Left lobe of liver (tissue), 2 donors: ENCODE results near the gene PPP1R15A. TPM values are rescaled to one million over a fixed set of nuclear protein-coding genes. Genes with fewer than 3 reads are reported as not detected.
"Not testable (repeated sequence)": the region's sequence is repeated elsewhere in the genome, so short reads cannot be mapped to it uniquely, and the experiment has no call there.

Experiments used
- ATAC-seq: fragments of 200-7000 bp; cut with Tn5 transposase; one replicate; pipeline ENCODE4 v1.9.1; 2020; ENCODE audit warnings: mild to moderate bottlenecking, moderate library complexity
- DNase-seq: peaks from one replicate; pipeline ENCODE4 v3.0.0-alpha.2; 2020; ENCODE audit warnings: low spot score
- total RNA-seq: library from RNA; stranded (reverse); gene quantifications from one replicate; pipeline ENCODE4 v1.2.1, GENCODE V29; 2021
- donor health status: DM: no; HTN: no; CAD: no; lungs with moderate emphysema.
- donor health status: DM: no; HTN: yes; CAD: no.

The PPP1R15A gene
- total RNA-seq, 1 donor from 2014 or later, result 5.7 TPM

- no peak for ATAC-seq
- DNase-seq, result no peak
These were observed 38.6 kb downstream of the PPP1R15A start for GRCh38 chr19:48910803-48911202.

GRCh38 chr19:48913114-48913889 is 41.1 kb downstream of the PPP1R15A start:
- ATAC-seq (no peak), DNase-seq (no peak)

- DNase-seq (no peak), ATAC-seq (no peak)
These were observed 42.0 kb downstream of the PPP1R15A start for GRCh38 chr19:48914181-48914580.

GRCh38 chr19:48915757-48916156 is 43.5 kb downstream of the PPP1R15A start:
- ATAC-seq, result no peak
- DNase-seq, result no peak

GRCh38 chr19:48918071-48918470 is 45.9 kb downstream of the PPP1R15A start:
- DNase-seq (no peak), ATAC-seq (no peak)

GRCh38 chr19:48918801-48919247 is 46.6 kb downstream of the PPP1R15A start:
- DNase-seq (no peak), ATAC-seq (peak; percentile 39)

- not testable (repeated sequence) for DNase-seq, ATAC-seq
These were observed 47.0 kb downstream of the PPP1R15A start for GRCh38 chr19:48919271-48919670.

GRCh38 chr19:48920949-48921348 is 48.7 kb downstream of the PPP1R15A start:
- no peak for DNase-seq
- ATAC-seq, result no peak

GRCh38 chr19:48921721-48922500 is 49.7 kb downstream of the PPP1R15A start:
- no peak for DNase-seq

GRCh38 chr19:48922548-48923490 is 50.6 kb downstream of the PPP1R15A start:
- no peak for DNase-seq
- no peak for ATAC-seq

More at GRCh38 chr19:48921721-48922500, 49.7 kb downstream of the PPP1R15A start:
- no peak for ATAC-seq

- no peak for ATAC-seq
- DNase-seq, result no peak
These were observed 53.1 kb downstream of the PPP1R15A start for GRCh38 chr19:48925240-48925843.

Other genes with a start within 250 kb of the PPP1R15A start
- 11.4 TPM for gene DBP, start 235.0 kb upstream of the PPP1R15A start, total RNA-seq
- gene CA11, start 226.2 kb upstream of the PPP1R15A start, total RNA-seq, result 1.7 TPM
- gene NTN5, start 199.4 kb upstream of the PPP1R15A start, total RNA-seq, result 0.28 TPM
- gene FUT2, start 176.4 kb upstream of the PPP1R15A start, total RNA-seq, result not detected
- gene MAMSTR, start 152.7 kb upstream of the PPP1R15A start, total RNA-seq, result 0.23 TPM
- 3.1 TPM for gene RASIP1, start 131.8 kb upstream of the PPP1R15A start, total RNA-seq
- gene IZUMO1, start 125.5 kb upstream of the PPP1R15A start, total RNA-seq, result not detected
- 0.43 TPM for gene FUT1, start 119.8 kb upstream of the PPP1R15A start, total RNA-seq
- 0.75 TPM for gene FGF21, start 116.9 kb upstream of the PPP1R15A start, total RNA-seq
- gene BCAT2, start 61.4 kb upstream of the PPP1R15A start, total RNA-seq, result 21.7 TPM
- 15.7 TPM for gene HSD17B14, start 35.9 kb upstream of the PPP1R15A start, total RNA-seq
- gene PLEKHA4, start 3.8 kb upstream of the PPP1R15A start, total RNA-seq, result 7.6 TPM
- gene TULP2, start 26.3 kb downstream of the PPP1R15A start, total RNA-seq, result not detected
- 300 TPM for gene NUCB1, start 27.9 kb downstream of the PPP1R15A start, total RNA-seq
- 0.23 TPM for gene DHDH, start 61.3 kb downstream of the PPP1R15A start, total RNA-seq
- 18.9 TPM for gene BAX, start 82.5 kb downstream of the PPP1R15A start, total RNA-seq
- 8,713 TPM for gene FTL, start 92.9 kb downstream of the PPP1R15A start, total RNA-seq
- gene GYS1, start 120.9 kb downstream of the PPP1R15A start, total RNA-seq, result 13.6 TPM
- gene RUVBL2, start 121.5 kb downstream of the PPP1R15A start, total RNA-seq, result 34.3 TPM
- not detected for gene LHB, start 144.7 kb downstream of the PPP1R15A start, total RNA-seq
- gene CGB3, start 151.9 kb downstream of the PPP1R15A start, total RNA-seq, result not detected
- gene CGB2, start 159.5 kb downstream of the PPP1R15A start, total RNA-seq, result not detected
- not detected for gene CGB1, start 164.5 kb downstream of the PPP1R15A start, total RNA-seq
- not detected for gene CGB5, start 171.4 kb downstream of the PPP1R15A start, total RNA-seq
- not detected for gene CGB8, start 176.7 kb downstream of the PPP1R15A start, total RNA-seq
- not detected for gene CGB7, start 185.3 kb downstream of the PPP1R15A start, total RNA-seq
- not detected for gene NTF4, start 192.4 kb downstream of the PPP1R15A start, total RNA-seq
- gene KCNA7, start 200.3 kb downstream of the PPP1R15A start, total RNA-seq, result not detected
- gene SNRNP70, start 213.0 kb downstream of the PPP1R15A start, total RNA-seq, result 170 TPM
- gene LIN7B, start 241.9 kb downstream of the PPP1R15A start, total RNA-seq, result 5.5 TPM
- 2.2 TPM for gene C19orf73, start 246.7 kb downstream of the PPP1R15A start, total RNA-seq
- 2.3 TPM for gene PPFIA3, start 247.1 kb downstream of the PPP1R15A start, total RNA-seq